Measurements from ENCODE around the gene TBC1D3I.
"Not testable (repeated sequence)": the region's sequence is repeated elsewhere in the genome, so short reads cannot be mapped to it uniquely, and the experiment has no call there.

The TBC1D3I gene

DNA sequence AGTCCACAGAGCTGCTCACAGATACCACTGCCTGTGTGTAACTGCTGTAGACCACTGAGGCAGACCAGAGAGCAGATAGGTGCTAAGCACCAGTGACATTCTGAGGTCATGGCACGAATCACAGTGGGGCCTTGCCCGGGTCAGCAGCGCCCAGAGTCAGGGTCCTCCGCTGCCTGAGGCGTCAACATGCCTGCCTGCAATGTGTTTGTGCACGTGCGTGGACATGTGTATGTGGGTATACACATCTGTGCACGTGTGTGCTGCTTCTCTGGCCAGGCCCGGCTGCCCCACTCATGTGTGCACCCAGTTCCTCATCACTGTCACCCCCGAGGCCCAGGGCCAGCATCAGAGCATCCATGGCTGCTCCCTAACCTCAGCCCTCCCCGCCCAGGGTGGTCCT, at the start of gene TBC1D3I:
Gene TBC1D3I (minus strand): TSS at position 101 of the 400 bp plus-strand sequence. CDS start 1,585 bp downstream, outside the sequence.
- DNase-seq (ENCODE audit: low spot score): not testable (repeated sequence)

DNA sequence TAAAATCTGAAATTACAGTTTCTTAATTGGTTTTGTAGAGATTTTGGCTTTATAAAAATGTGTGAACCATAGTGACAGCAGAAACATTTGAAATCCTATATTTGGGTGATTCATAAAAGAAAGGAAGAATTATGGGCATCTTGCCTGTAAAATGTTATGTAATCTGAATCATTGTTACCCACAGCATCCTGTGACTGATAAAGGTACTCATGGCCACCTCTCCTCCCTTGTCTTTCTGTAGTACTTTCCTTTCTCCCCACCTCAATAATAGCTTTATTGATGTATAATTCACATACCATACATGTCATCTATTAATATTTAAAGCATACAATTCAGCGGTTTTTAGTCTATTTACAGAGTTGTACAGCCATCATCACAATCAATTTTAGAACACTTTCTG, 30.8 kb upstream of the TBC1D3I start:
- DNase-seq (ENCODE audit: low spot score): not testable (repeated sequence)

GRCh38 chr17:36289965-36290612, 25.7 kb upstream of the TBC1D3I start:
- DNase-seq (ENCODE audit: low spot score): not testable (repeated sequence)

DNA sequence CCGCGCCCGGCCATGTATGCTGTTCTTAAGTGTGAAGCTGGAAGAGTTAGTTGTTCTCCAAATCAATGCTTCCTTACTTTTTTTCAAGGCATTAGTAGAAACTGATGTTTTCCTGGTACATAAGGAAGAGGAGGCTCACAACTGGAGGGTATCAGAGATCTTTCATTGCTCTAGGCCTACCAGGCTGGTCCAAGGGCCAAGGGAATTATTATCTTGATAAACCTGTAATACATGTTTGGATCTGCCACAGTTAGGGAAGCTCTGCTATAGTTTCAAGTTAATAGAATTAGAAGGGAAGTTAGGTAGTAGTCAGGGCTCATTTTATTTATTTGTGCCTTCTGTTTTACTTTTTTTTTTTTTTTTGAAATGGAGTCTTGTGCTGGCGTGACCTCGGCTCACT, 19.8 kb upstream of the TBC1D3I start:
- DNase-seq (ENCODE audit: low spot score): not testable (repeated sequence)

GRCh38 chr17:36283256-36283655, 18.9 kb upstream of the TBC1D3I start:
- DNase-seq (ENCODE audit: low spot score): not testable (repeated sequence)

GRCh38 chr17:36242046-36242445, 22.3 kb downstream of the TBC1D3I start:
- DNase-seq (ENCODE audit: low spot score): not testable (repeated sequence)

GRCh38 chr17:36229644-36230043, 34.7 kb downstream of the TBC1D3I start:
- DNase-seq (ENCODE audit: low spot score): peak; percentile 24

GRCh38 chr17:36222967-36223366, 41.4 kb downstream of the TBC1D3I start:
- not testable (repeated sequence) for DNase-seq (ENCODE audit: low spot score)

DNA sequence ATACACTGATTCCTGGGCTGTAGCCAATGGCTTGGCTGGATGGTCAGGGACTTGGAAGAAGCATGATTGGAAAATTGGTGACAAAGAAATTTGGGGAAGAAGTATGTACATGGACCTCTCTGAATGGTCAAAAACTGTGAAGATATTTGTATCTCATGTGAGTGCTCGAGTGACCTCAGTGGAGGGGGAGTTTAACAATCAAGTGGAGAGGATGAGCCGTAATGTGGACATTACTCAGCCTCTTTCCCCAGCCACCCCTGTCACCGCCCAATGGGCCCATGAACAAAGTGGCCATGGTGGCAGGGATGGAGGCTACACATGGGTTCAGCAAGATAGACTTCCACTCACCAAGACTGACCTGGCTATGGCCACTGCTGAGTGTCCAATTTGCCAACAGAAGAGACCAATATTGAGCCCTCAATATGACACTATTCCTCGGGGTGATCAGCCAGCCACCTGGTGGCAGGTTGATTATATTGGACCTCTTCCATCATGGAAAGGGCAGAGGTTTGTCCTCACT, 42.7 kb downstream of the TBC1D3I start:
- not testable (repeated sequence) for DNase-seq (ENCODE audit: low spot score)

GRCh38 chr17:36220737-36221580, 43.4 kb downstream of the TBC1D3I start:
- DNase-seq (ENCODE audit: low spot score): not testable (repeated sequence)

GRCh38 chr17:36219556-36219955, 44.8 kb downstream of the TBC1D3I start:
- DNase-seq (ENCODE audit: low spot score): not testable (repeated sequence)

GRCh38 chr17:36215406-36216308, 48.7 kb downstream of the TBC1D3I start:
- not testable (repeated sequence) for DNase-seq (ENCODE audit: low spot score)

- DNase-seq (ENCODE audit: low spot score): no peak
Observed at GRCh38 chr17:36214918-36215317, 49.5 kb downstream of the TBC1D3I start.

DNA sequence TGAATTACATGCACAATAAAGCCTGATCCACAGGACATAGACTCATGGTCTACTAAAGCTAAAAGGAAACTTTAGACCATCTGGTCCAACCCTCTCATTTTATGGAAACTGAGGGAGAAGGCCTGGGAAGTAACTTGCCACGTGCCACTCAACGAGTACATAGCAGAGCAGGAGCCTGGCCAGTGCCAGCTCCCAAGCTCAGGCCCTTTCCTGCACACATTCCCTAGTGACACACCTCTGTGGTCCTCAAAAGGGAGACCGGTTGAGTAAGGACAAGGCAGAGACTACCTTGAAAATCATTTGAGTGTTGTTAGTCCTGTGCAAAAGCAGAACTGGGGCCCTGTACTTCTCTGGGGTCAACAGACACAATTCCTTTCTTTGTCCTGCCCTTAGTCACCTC, 50.7 kb downstream of the TBC1D3I start:
- no peak for DNase-seq (ENCODE audit: low spot score)

DNA sequence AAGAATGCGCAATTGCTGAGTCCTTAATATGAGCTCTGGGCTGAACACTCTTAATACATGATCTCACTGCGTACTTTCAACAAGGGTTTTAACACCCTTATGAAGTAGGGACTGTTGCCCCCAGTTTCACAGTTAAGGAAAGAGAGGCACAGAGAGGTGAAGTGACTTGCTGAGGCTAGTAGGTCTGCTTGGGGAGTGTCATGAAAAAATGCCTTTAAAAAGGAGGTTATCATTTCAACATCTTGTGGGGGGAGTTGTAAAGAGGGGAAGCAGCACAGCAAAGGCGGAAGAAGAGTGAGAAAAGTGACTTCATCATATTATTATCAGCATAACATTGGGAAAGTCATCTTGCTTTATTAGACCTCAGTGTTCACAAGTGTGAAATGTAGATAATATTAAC, 51.4 kb downstream of the TBC1D3I start:
- no peak for DNase-seq (ENCODE audit: low spot score)

- DNase-seq (ENCODE audit: low spot score): no peak
Observed at GRCh38 chr17:36212272-36212605, 52.1 kb downstream of the TBC1D3I start.

- DNase-seq (ENCODE audit: low spot score): not testable (repeated sequence)
Observed at GRCh38 chr17:36211484-36212271, 52.7 kb downstream of the TBC1D3I start.

DNA sequence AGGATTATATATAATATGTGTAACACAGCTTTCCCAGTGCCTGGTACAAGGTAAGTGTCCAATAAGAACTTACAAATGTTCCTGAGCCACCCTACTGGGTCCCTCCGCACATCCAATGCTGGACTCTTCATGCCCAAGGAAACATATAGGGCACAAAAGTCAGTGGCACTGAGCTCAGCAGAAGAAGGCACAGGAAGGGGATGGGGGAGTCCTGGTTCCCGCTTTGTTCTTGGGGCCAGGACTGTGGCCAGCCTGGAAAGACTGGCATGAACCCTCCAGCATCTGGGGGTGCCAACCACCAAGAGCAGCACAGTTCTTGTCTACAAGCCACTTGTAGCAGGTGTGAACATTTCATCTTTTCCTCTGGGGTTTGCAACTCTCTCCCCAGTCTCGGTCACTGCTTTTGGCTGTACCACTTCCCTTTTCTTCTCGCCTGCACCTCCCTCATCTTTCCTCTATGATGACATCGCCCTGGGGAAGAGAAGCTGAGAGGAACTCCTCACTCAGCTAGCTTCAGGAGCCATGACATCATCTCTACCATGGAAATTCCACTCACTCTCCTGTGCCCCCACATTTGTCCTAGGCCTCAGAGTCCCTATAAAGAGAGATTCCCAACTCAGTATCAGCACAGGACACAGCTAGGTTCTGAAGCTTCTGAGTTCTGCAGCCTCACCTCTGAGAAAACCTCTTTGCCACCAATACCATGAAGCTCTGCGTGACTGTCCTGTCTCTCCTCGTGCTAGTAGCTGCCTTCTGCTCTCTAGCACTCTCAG, 53.7 kb downstream of the TBC1D3I start, which contains the start of gene CCL4L2:
Gene CCL4L2 (plus strand): TSS at position 625 of the 773 bp plus-strand sequence.
- DNase-seq (ENCODE audit: low spot score): not testable (repeated sequence)

DNA sequence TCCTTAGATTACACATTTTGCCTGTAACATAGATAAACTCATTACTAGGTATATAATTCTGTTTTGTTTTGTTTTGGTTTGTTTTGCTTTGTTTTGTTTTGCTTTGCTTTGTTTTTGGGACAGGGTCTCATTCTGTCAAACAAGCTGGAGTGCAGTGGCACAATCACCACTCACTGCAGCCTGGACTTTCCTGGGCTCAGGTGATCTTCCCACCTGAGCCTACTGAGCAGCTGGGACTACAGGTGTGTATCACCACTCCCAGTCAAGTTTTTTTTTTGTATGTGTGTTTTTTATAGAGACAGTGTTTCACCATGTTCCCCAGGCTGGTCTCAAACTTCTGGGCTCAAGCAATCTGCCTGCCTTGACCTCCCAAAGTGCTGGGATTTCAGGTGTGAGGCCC, 54.8 kb downstream of the TBC1D3I start:
- DNase-seq (ENCODE audit: low spot score): no peak

DNA sequence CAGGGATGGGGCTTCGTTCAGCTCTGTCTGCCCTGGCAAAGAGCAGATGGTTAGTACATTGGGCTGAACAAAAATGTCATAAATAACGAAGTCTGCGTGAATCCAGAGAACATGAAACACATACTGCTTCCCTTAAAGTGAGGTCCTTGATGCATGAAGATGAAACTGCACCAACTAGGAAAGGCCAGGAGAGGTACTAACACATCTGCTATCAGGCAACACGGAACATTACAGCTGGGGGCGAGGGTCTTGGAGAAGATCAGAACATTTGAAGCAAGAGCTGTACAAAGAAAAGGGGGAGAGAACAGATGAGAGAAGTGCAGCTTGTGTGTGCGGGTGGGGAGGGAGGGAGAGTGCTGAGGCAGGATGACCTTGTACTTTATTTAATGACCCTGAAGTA, 57.0 kb downstream of the TBC1D3I start:
- DNase-seq (ENCODE audit: low spot score): not testable (repeated sequence)

Measured in CD4-positive, alpha-beta T cell treated with Interleukin-2 at 100 ng/mL for 4 hours (primary cell).